Caki2 (cell line): ENCODE measurements around the gene IER3. TPM values are rescaled to one million over a fixed set of nuclear protein-coding genes. Genes with fewer than 3 reads are reported as not detected.

ENCODE experiments used
- DNase-seq: peaks from one replicate; pipeline ENCODE4 v3.0.0-alpha.2; 2015; ENCODE audit warnings: low read depth
- in situ Hi-C: cut with HindIII; loops from 2 replicates; pipeline ENCODE4 v1.10.0; 2016; ENCODE audit warnings: low sequenced_read_pairs, low pct_unique_long_range_greater_than_20kb, mixed read lengths
- total RNA-seq: library from RNA; depleted of rRNA; stranded (reverse); fragments of >200 nt; shearing (Covaris generic); gene quantifications from 2 replicates; pipeline ENCODE4 v1.2.3, GENCODE V29; 2014; ENCODE audit warnings: low replicate concordance; rRNA removed

The IER3 gene, protein sequence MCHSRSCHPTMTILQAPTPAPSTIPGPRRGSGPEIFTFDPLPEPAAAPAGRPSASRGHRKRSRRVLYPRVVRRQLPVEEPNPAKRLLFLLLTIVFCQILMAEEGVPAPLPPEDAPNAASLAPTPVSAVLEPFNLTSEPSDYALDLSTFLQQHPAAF
- 124 and 148 TPM in 2 replicates for total RNA-seq

DNA sequence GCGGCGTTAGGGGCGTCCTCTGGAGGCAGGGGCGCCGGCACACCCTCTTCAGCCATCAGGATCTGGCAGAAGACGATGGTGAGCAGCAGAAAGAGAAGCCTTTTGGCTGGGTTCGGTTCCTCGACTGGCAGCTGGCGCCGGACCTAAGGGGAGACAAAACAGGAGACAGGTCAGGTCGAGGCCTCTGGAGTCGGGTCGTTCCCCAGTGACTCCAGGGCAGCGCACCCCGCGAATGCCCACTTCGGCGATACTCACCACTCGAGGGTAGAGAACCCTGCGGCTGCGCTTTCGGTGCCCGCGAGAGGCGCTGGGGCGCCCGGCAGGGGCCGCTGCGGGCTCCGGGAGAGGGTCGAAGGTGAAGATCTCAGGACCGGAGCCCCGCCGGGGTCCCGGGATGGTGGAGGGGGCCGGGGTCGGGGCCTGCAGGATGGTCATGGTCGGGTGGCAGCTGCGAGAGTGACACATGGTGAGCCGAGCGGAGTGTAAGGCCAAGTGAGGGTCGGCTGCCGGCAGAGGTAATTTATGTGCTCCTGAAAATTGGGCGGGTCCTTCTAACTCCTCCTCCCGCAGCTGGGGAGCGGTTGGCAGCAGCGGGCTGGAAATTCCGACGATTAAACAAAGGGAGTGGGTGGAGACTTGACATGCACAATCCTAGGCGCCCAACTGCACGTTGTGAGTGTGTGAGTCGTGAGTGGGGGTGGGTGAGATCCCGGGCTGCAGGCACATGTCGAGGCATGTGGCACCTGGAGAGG is at the start of gene IER3:
TSS of gene IER3 (minus strand) at position 494 of the 752 bp plus-strand sequence. CDS start at position 465, 29 bp downstream.
- in situ Hi-C loops = no loop called here
- peak; percentile 96 for DNase-seq

DNA sequence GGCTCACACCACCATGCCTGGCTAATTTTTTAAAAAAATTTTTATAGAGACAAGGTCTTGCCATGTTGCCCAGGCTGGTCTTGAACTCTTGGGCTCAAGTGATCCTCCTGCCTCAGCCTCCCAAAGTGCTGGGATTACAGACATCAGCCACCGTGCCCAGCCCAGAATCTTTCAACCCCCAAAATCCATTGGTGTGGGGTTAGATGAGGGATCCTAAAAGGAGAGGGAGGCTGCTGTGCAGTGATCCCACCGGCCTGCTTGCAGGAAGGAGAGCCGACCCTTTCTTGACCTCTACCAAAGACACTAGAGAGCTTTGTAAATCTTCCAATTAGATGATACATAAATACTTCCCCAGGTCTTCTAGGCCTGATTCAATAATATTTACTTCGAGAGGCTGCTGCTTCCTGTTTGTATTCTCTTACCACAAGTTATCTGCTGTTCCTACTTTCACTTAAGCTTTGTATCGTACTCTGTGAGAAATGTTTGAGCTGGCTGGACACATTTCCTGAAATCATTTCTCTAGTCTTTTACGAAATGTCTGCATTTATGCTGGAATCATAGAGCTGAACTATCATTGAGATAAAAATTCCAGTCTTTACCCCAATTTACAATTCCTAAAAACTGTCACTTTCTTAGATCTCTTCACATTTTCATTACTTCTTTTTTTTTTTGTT is 49.3 kb upstream of the IER3 start:
- in situ Hi-C loops = no loop called here
- no peak for DNase-seq

GRCh38 chr6:30792786-30793185 is 48.4 kb upstream of the IER3 start:
- in situ Hi-C loops = no loop called here
- DNase-seq = no peak

- DNase-seq = no peak
- in situ Hi-C loops = no loop called here
Observed at GRCh38 chr6:30790724-30791383, 46.5 kb upstream of the IER3 start.

- DNase-seq = no peak
- in situ Hi-C loops = no loop called here
Observed at GRCh38 chr6:30789606-30790005, 45.3 kb upstream of the IER3 start.

- in situ Hi-C loops = no loop called here
Observed at GRCh38 chr6:30787954-30788353, 43.6 kb upstream of the IER3 start.

GRCh38 chr6:30782425-30783014 is 38.2 kb upstream of the IER3 start:
- DNase-seq = no peak
- in situ Hi-C loops = no loop called here

More at GRCh38 chr6:30787954-30788353, 43.6 kb upstream of the IER3 start:
- no peak for DNase-seq

DNA sequence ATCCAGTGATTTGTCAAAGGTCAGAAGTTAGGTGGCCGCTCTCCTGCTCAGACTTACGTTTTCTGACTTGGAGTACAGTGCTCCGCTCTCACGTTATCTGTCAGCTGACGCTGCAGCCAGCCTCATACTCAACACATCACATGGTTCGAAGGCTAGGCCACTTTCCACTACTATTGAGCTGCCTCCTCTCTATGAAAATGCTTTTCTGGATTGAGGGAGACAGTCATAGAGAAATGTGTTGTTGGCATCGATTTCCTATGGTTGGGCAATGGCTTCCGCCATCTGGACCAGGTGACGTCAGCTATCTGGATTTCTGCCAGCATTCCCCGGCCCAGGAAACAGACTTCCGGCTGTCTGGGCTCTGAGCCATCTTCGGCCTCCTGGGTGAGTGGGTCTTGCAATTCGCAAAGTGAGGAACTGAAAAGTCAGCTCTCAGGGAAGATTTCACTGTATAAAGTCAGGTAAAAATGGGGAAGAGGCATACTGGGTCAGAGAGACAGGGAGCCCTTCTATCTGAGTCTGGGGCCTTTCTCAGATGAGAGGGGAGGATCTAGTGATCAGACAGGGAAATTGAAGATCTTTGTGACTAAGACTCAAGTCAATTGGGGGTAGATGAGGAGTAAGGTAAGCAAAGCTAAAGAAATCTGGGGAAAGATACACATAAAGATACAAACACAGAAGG is 37.5 kb upstream of the IER3 start:
- in situ Hi-C loops = no loop called here

GRCh38 chr6:30781395-30781742 is 37.0 kb upstream of the IER3 start:
- no peak for DNase-seq
- in situ Hi-C loops = no loop called here

More for the DNA sequence above, 37.5 kb upstream of the IER3 start:
- DNase-seq = peak; percentile 93

GRCh38 chr6:30780642-30780920 is 36.2 kb upstream of the IER3 start:
- DNase-seq = no peak
- in situ Hi-C loops = no loop called here

- DNase-seq = no peak
- in situ Hi-C loops = no loop called here
Observed at GRCh38 chr6:30779850-30780641, 35.7 kb upstream of the IER3 start.

DNA sequence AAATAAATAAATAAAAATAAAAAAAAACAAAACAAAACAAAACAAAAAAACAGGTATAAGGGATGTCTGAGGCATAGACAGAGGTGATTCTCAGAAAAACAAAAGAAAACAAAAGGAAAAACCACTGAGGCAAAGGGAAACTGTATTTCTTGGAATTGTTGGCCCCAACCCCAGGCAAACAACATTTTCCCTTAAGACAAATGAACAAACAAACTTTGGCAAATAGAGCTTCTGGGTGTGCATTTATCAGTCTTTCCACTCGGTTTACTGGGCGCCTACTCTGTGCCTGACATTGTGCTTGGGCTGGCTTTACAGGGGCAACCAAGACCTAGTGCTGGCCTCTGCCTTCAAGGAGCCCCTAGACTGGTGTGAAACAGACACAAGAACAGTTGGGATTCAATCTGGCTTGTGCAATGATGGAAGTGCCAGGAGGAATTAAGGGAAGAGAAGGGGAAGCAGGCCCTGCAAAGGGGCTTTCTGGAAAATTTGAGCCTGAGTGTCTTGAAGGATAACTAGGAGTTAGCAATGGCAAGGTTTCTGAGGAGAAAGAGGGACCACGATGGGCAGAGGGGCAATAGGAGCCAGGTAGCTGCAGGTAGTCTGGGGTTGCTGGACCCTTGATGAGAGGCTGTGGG is 33.8 kb upstream of the IER3 start:
- in situ Hi-C loops = no loop called here
- DNase-seq = no peak

DNA sequence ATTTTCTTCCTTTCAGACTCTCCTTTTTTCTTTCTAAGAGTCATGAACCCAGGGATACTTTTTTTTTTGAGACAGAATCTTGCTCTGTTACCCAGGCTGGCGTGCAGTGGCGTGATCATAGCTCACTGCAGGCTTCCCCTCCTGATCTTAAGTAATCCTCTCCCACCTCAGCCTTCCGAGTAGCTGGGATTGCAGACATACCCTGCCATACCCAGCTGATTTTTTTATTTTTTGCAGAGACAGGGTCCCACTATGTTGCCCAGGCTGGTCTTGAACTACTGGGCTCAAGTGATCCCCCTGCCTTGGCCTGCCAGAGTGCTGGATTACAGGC is 32.8 kb upstream of the IER3 start:
- in situ Hi-C loops = no loop called here

GRCh38 chr6:30776390-30777154 is 32.2 kb upstream of the IER3 start:
- in situ Hi-C loops = no loop called here
- DNase-seq = no peak

More for the DNA sequence above, 32.8 kb upstream of the IER3 start:
- no peak for DNase-seq

GRCh38 chr6:30775104-30775503 is 30.8 kb upstream of the IER3 start:
- in situ Hi-C loops = no loop called here

DNA sequence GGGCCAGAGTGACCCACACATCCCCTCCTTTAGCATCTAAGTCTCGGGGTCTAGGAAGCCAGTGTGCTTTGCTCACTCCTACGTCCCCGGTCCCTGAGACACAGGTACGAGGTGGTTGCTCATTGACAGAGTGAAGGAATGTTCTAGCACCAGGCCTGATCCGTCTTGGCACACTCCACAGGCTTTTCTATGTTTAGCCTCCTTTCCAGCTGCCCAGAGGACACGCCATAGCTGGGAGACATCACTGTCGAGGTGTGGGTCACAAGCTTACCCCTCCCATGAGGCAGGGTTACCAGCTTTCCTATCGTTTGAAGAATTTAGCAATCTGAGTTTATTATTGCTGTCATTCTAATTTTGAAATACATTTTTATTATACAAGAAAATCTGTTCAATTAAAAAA is 30.4 kb upstream of the IER3 start:
- in situ Hi-C loops = no loop called here
- DNase-seq = no peak

More at GRCh38 chr6:30775104-30775503, 30.8 kb upstream of the IER3 start:
- no peak for DNase-seq

DNA sequence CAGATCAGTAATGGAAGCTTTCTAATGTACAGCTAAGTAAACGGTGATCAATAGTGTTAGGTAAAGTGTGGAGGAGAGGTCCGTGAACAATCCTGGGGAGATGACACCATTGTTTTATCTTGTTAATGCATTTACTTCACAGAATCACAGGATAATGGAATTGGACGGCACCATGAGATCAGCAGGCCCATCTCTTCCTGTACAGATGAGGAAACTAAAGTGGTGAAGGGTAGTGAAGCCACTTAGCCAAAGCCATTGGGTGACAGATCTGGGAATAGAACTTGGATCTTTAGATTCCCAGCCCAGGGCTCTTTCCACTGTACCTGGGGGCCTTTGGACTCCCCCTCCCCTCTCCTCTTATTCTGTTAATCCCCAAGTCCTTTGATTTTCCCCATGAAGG is 26.2 kb upstream of the IER3 start:
- DNase-seq = no peak
- in situ Hi-C loops = no loop called here
